GM19351 (cell line): ENCODE measurements around the gene WDR62.
A peak's percentile ranks its signal among the peaks of the same experiment; 100 is the strongest.

Experiments
- ATAC-seq: cut with Tn5 transposase; IDR thresholded peaks from one replicate; pipeline ENCODE4 v1.9.1; 2021; ENCODE audit warnings: mild to moderate bottlenecking, moderate library complexity; ENCODE audit not compliant: unreplicated experiment

The WDR62 gene

DNA sequence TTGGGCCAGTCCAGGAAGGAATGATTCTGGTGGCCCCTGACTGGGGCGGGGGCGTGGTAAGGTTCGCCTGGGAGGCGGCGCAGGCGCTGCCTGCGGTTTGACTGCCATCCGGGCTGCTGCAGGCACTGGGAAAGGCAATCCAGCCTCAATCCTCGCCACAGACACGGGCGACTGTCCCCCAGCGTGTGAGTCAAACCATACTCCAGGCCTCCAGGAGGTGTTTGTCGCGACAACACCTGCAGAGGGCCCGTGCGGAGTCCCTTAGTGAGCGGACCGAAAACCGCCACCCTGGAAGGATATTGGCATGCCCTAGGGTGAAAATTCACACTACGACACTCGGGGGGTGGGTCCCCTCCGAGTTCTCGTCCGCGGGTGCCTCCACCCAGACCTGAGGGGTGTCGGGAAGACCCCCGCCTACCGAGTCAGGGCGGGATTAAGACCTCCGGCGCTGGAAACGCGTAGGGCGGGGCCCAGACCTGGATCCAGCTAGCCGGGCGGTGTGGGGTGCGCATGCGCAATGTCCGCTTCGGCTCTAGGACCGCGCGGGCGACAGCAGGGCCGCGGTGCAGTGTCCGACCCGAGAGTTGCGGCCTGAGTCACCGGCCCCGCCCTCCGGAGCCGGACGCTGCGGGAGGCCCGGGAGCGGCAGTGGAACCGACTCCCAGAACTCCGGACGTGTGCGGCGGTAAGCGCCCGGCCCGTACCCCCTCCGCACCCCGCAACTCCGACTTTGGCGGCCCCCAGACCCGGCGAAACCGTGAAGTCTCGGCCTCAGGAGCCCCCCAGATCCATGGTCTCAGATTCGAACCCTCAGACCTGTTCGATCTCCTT lies 85.0 kb downstream of the WDR62 start, which contains the start of gene CAPNS1:
CAPNS1 (plus strand) TSS at position 594 of the 831 bp plus-strand sequence. CDS start 946 bp downstream, outside the sequence.
- ATAC-seq, result peak; percentile 77

DNA sequence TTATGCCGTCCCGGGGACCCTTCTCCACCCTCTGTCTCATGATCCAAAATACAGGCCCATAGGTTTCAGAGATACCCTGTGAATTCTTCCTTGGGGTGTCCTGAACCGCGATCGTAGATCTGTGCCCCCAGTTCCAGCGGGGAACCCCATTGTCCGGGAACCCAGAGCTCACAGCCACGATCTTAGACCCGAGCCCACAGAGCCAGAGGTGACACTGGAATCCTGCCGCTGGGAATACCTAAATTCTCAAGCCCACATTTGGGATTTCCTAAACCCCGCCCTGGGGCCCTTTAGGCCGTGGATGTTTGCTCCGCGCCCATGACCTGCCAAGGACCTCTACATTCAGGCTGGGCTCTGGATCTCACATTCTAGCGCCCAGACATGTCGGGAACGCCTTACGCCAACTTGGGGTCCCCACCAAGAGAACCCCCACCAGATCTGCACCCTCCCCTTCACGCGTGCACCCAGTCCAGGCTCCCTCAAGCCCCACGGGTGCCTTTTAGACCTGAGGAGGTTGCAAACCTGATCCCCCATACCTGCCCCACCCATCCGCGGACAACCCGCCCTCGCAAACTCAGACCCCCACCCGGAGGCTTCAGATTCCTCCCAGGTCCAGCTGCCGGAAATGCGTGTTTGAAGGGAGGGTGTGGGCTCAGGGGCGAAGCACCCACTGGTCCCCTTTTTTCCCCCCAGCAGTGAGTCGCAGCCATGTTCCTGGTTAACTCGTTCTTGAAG lies 85.8 kb downstream of the WDR62 start:
- peak; percentile 14 for ATAC-seq

GRCh38 chr19:36141039-36141927 lies 86.6 kb downstream of the WDR62 start:
- ATAC-seq, result peak; percentile 56

DNA sequence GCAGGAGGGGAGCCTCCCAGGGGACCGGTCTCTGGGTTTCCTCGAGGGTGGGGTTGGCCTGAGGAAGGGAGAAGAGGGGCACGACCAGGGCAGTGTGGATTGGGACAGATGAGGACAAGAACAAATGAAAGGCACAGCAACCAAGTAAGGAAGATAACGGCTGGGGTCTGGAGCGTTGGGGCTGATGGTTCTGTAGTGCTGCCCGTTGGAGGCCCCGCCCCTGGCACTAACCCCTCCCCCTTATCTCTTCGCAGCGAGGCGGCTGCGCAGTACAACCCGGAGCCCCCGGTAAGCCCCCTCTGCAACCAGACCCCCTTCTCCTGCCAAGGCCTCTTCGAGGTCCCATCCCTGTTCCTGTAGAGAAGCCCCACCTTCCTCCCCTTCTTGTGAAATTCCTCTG lies 87.3 kb downstream of the WDR62 start:
- no peak for ATAC-seq

DNA sequence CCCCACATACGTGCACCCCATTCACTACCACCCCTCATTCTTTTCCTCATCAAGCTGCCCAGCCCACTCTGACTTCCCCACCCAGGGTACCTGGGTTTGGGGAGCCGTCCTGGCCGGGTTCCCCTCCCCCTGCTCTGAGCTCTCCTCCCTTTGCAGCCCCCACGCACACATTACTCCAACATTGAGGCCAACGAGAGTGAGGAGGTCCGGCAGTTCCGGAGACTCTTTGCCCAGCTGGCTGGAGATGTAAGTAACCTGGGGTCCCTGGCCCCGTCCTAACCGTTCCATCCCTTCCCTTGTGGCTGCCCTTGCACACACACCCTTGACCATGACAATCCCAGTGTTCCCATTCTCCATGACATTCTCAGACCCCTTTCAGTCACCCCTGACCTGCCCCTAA lies 87.8 kb downstream of the WDR62 start:
- no peak for ATAC-seq

- ATAC-seq, result no peak
Measured at GRCh38 chr19:36144624-36145023, 89.9 kb downstream of the WDR62 start.

DNA sequence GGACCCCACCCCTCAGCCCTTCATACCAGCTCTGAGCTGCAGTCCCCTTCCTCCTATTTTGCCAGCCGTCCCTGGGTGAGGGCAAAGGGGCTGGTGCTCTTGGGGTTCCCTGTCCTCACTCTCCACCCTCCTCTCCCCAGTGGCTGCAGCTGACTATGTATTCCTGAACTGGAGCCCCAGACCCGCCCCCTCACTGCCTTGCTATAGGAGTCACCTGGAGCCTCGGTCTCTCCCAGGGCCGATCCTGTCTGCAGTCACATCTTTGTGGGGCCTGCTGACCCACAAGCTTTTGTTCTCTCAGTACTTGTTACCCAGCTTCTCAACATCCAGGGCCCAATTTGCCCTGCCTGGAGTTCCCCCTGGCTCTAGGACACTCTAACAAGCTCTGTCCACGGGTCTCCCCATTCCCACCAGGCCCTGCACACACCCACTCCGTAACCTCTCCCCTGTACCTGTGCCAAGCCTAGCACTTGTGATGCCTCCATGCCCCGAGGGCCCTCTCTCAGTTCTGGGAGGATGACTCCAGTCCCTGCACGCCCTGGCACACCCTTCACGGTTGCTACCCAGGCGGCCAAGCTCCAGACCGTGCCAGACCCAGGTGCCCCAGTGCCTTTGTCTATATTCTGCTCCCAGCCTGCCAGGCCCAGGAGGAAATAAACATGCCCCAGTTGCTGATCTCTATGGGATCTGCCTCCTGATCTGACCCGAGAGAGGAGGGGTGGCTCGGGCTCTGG lies 95.1 kb downstream of the WDR62 start:
- no peak for ATAC-seq

DNA sequence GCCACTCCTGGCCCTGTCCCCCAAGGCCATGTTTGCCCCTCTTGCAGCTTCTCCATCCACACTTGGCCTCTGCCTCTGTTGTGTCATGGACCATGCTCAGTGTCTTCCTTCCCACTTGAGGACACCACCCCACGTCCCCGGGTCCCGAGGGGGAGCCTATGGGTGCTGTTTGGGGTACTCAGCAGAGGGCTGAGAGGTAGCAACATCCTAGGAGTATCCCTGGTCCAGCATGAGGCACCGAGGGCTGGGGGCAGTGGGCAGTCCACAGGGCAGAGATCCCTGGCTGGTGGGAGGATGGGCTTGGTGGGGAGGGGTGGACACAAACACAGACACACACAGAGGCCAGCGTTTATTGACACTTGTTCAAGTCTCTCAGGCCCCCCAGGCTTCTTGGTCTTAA lies 95.9 kb downstream of the WDR62 start:
- no peak for ATAC-seq

- no peak for ATAC-seq
Measured at GRCh38 chr19:36151144-36152018, 96.7 kb downstream of the WDR62 start.

DNA sequence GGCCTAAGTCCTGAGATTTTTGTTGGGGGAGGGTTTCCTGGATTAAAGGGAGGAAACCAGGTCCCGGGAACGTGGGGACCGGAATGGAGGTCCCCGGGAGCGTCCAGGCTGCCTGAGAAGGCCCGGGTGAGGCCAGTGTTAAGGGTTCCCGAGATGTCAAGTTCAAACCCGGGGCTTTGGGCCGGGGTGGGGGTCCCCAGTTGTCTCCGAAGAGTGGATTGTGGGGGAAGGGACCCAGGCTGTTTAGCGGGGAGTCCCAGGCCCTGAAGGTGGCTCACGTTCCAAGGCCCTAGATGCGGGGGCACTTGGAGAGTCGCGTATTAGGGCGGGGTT lies 97.3 kb downstream of the WDR62 start:
- no peak for ATAC-seq

GRCh38 chr19:36152352-36153091 lies 97.8 kb downstream of the WDR62 start, which contains the start of gene COX7A1:
Gene COX7A1, minus strand, starts transcription at chr19:36152447. Its CDS starts 40 bp downstream, at chr19:36152407.
- no peak for ATAC-seq

- ATAC-seq, result no peak
Measured at GRCh38 chr19:36153126-36153525, 98.4 kb downstream of the WDR62 start.
